ENCODE results near the gene PTPRQ.

DNA sequence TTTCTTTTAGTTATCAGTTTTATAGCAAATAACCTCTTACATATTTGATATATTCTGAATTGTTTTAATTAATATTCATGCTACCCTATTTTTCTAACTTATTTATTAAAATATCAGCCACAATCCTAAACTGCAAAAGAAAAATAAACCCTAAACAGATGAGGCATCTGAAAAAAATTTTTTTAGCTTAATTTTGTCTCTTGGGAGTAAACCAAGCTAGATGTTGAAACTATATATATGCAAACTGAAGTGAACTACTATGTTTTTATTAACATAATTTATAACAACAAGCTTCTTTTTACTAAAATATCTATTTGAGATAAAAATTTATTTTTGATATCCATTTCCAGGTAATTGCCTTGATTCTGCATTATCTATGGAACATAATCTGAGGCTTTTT is 87.6 kb downstream of the PTPRQ start:
- TF ChIP-seq, protein P1, sequence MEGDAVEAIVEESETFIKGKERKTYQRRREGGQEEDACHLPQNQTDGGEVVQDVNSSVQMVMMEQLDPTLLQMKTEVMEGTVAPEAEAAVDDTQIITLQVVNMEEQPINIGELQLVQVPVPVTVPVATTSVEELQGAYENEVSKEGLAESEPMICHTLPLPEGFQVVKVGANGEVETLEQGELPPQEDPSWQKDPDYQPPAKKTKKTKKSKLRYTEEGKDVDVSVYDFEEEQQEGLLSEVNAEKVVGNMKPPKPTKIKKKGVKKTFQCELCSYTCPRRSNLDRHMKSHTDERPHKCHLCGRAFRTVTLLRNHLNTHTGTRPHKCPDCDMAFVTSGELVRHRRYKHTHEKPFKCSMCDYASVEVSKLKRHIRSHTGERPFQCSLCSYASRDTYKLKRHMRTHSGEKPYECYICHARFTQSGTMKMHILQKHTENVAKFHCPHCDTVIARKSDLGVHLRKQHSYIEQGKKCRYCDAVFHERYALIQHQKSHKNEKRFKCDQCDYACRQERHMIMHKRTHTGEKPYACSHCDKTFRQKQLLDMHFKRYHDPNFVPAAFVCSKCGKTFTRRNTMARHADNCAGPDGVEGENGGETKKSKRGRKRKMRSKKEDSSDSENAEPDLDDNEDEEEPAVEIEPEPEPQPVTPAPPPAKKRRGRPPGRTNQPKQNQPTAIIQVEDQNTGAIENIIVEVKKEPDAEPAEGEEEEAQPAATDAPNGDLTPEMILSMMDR (IDR thresholded peaks at IDR 0.05; ENCODE audit: low read depth, low read length), result no peak
- TF ChIP-seq POLR2A (IDR thresholded peaks at IDR 0.05; ENCODE audit: extremely low read depth, insufficient read length), result no peak
- TF ChIP-seq, protein P2, sequence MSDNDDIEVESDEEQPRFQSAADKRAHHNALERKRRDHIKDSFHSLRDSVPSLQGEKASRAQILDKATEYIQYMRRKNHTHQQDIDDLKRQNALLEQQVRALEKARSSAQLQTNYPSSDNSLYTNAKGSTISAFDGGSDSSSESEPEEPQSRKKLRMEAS (IDR thresholded peaks at IDR 0.05; ENCODE audit: low read depth, low read length), result no peak
